Measurements from ENCODE around the gene DLG1. TPM values are rescaled to one million over a fixed set of nuclear protein-coding genes. Genes with fewer than 3 reads are reported as not detected.
A peak's percentile ranks its signal among the peaks of the same experiment; 100 is the strongest.

DLG1 gene
- total and polyA plus RNA-seq, 2 experiments from 2014 or later = 27.6 to 98.0 TPM

DNA sequence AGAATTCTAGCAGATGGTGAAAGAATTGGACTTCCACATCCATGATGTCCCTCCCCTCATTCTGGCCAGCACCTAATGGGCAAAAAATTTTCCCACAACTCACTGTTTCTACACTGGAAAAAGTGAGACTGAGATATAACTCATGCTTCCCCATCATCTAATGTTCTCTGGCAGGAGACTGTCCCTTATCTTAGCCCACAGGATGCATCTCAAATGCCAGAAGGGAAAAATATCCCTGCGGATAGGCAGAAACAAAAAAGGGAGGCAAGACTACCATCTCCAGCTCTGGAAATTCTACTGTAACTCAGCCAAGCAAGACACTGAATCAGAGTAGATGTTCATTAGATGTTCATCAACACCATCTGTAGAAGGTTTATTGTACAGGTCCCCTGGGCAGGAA, 58.6 kb downstream of the DLG1 start:
- DNase-seq (ENCODE audit: low spot score) = no peak
- H3K4me1 ChIP-seq (ENCODE audit: insufficient read depth) = peaks cover 7% of the 10 kb centered on the region
- H3K4me3 Mint-ChIP-seq = no peak overlapping the region
- no peak overlapping the region for H3K4me2 ChIP-seq
- peaks cover 2% of the 10 kb centered on the region for H3K27me3 Mint-ChIP-seq (ENCODE audit: insufficient read depth, low read depth, poor library complexity)
- H3K27ac ChIP-seq (ENCODE audit: low read depth) = no peak overlapping the region
- H3K79me2 ChIP-seq (replicated peaks; ENCODE audit: insufficient read depth) = peaks cover 96% of the 10 kb centered on the region
- no peak for ATAC-seq
- no peaks in the 10 kb centered on the region for H3K27me3 ChIP-seq (ENCODE audit: insufficient read depth)
- H3K4me1 Mint-ChIP-seq = peaks cover 31% of the 10 kb centered on the region
- H3F3A ChIP-seq (replicated peaks; ENCODE audit: low read depth) = no peaks in the 10 kb centered on the region
- peaks cover 60% of the 10 kb centered on the region for H3K36me3 Mint-ChIP-seq (ENCODE audit: low read depth)
- H3K9me3 Mint-ChIP-seq = peaks cover 45% of the 10 kb centered on the region
- no peak overlapping the region for H2AFZ ChIP-seq
- H3K27ac Mint-ChIP-seq = no peak overlapping the region
- H3K9me2 ChIP-seq (ENCODE audit: insufficient read depth) = no peaks in the 10 kb centered on the region
- H4K20me1 ChIP-seq (replicated peaks; ENCODE audit: insufficient read depth) = peaks cover 6% of the 10 kb centered on the region; the same call in 1 of the 2 replicates
- H3K4me3 ChIP-seq = no peak overlapping the region
- TF ChIP-seq, protein P1, sequence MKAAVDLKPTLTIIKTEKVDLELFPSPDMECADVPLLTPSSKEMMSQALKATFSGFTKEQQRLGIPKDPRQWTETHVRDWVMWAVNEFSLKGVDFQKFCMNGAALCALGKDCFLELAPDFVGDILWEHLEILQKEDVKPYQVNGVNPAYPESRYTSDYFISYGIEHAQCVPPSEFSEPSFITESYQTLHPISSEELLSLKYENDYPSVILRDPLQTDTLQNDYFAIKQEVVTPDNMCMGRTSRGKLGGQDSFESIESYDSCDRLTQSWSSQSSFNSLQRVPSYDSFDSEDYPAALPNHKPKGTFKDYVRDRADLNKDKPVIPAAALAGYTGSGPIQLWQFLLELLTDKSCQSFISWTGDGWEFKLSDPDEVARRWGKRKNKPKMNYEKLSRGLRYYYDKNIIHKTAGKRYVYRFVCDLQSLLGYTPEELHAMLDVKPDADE (IDR thresholded peaks at IDR 0.05) = no peak
- no peak for TF ChIP-seq POLR2AphosphoS5 (IDR thresholded peaks at IDR 0.05; ENCODE audit: low read depth)
- TF ChIP-seq NANOG (IDR thresholded peaks at IDR 0.05; ENCODE audit: borderline replicate concordance) = no peak
- TF ChIP-seq ZNF114 (CRISPR knock-in tag; IDR thresholded peaks at IDR 0.05) = no peak
- TF ChIP-seq, protein P2, sequence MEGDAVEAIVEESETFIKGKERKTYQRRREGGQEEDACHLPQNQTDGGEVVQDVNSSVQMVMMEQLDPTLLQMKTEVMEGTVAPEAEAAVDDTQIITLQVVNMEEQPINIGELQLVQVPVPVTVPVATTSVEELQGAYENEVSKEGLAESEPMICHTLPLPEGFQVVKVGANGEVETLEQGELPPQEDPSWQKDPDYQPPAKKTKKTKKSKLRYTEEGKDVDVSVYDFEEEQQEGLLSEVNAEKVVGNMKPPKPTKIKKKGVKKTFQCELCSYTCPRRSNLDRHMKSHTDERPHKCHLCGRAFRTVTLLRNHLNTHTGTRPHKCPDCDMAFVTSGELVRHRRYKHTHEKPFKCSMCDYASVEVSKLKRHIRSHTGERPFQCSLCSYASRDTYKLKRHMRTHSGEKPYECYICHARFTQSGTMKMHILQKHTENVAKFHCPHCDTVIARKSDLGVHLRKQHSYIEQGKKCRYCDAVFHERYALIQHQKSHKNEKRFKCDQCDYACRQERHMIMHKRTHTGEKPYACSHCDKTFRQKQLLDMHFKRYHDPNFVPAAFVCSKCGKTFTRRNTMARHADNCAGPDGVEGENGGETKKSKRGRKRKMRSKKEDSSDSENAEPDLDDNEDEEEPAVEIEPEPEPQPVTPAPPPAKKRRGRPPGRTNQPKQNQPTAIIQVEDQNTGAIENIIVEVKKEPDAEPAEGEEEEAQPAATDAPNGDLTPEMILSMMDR (conservative IDR thresholded peaks at IDR 0.05; ENCODE audit: low read depth in 2 of 2) = no peak
- TF ChIP-seq, protein P3, sequence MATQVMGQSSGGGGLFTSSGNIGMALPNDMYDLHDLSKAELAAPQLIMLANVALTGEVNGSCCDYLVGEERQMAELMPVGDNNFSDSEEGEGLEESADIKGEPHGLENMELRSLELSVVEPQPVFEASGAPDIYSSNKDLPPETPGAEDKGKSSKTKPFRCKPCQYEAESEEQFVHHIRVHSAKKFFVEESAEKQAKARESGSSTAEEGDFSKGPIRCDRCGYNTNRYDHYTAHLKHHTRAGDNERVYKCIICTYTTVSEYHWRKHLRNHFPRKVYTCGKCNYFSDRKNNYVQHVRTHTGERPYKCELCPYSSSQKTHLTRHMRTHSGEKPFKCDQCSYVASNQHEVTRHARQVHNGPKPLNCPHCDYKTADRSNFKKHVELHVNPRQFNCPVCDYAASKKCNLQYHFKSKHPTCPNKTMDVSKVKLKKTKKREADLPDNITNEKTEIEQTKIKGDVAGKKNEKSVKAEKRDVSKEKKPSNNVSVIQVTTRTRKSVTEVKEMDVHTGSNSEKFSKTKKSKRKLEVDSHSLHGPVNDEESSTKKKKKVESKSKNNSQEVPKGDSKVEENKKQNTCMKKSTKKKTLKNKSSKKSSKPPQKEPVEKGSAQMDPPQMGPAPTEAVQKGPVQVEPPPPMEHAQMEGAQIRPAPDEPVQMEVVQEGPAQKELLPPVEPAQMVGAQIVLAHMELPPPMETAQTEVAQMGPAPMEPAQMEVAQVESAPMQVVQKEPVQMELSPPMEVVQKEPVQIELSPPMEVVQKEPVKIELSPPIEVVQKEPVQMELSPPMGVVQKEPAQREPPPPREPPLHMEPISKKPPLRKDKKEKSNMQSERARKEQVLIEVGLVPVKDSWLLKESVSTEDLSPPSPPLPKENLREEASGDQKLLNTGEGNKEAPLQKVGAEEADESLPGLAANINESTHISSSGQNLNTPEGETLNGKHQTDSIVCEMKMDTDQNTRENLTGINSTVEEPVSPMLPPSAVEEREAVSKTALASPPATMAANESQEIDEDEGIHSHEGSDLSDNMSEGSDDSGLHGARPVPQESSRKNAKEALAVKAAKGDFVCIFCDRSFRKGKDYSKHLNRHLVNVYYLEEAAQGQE (IDR thresholded peaks at IDR 0.05; ENCODE audit: unreplicated experiment) = no peak
- TF ChIP-seq JUNB (IDR thresholded peaks at IDR 0.05; ENCODE audit: unreplicated experiment) = no peak
- TF ChIP-seq CREB1 (CRISPR knock-in tag; IDR thresholded peaks at IDR 0.05; ENCODE audit: low read depth) = no peak
- no peak for TF ChIP-seq EZH2 (IDR thresholded peaks at IDR 0.05; ENCODE audit: low read depth, unreplicated experiment)
- peaks cover 22% of the 10 kb centered on the region for H3K36me3 ChIP-seq (ENCODE audit: insufficient read depth)

DNA sequence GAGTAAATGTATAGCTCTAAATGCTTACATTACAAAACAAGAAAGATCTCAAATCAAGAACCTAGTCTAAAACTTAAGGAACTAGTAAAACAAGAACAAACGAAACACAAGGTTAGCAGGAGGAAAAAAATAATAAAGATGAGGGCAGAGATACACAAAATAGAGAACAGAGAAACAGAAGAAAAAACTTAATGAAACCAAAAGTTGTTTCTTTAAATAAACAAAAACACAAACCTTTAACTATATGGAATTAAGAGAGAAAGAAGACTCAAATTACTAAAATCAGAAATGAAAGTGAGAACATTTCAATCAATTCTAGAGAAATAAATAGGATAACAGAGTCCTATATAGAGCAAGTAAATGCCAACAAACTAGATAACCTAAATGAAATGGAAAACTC, 59.6 kb downstream of the DLG1 start:
- Mint-ChIP-seq H3K27ac (0 out of 2 replicates have a peak overlapping the region, but pooled peaks have one; percentile 0), H3K4me1 (peaks cover 31% of the 10 kb centered on the region), H3K4me3 (no peak overlapping the region), H3K36me3 (ENCODE audit: low read depth) (peaks cover 50% of the 10 kb centered on the region), H3K9me3 (peaks cover 36% of the 10 kb centered on the region), H3K27me3 (ENCODE audit: insufficient read depth, low read depth, poor library complexity) (peaks cover 2% of the 10 kb centered on the region)
- H3K36me3 ChIP-seq (ENCODE audit: insufficient read depth) = peaks cover 19% of the 10 kb centered on the region
- no peaks in the 10 kb centered on the region for H3K9me2 ChIP-seq (ENCODE audit: insufficient read depth)
- no peak overlapping the region for H3K4me2 ChIP-seq
- DNase-seq (ENCODE audit: low spot score) = no peak
- no peak overlapping the region for H3K4me3 ChIP-seq
- peaks cover 6% of the 10 kb centered on the region; the same call in 1 of the 2 replicates for H4K20me1 ChIP-seq (replicated peaks; ENCODE audit: insufficient read depth)
- H3K79me2 ChIP-seq (replicated peaks; ENCODE audit: insufficient read depth) = peaks cover 100% of the 10 kb centered on the region
- peaks cover 7% of the 10 kb centered on the region for H3K4me1 ChIP-seq (ENCODE audit: insufficient read depth)
- no peak overlapping the region for H3K27ac ChIP-seq (ENCODE audit: low read depth)
- H3F3A ChIP-seq (replicated peaks; ENCODE audit: low read depth) = no peaks in the 10 kb centered on the region
- no peak for ATAC-seq
- H3K27me3 ChIP-seq (ENCODE audit: insufficient read depth) = no peaks in the 10 kb centered on the region
- H2AFZ ChIP-seq = no peak overlapping the region
- TF ChIP-seq NANOG (IDR thresholded peaks at IDR 0.05; ENCODE audit: borderline replicate concordance) = no peak
- no peak for TF ChIP-seq ZNF114 (CRISPR knock-in tag; IDR thresholded peaks at IDR 0.05)
- TF ChIP-seq JUNB (IDR thresholded peaks at IDR 0.05; ENCODE audit: unreplicated experiment) = no peak
- TF ChIP-seq, protein P3 (IDR thresholded peaks at IDR 0.05; ENCODE audit: unreplicated experiment) = no peak
